HG02840 (cell line): ENCODE data around the gene PTGDS.

ENCODE experiments used
- ATAC-seq: cut with Tn5 transposase; IDR thresholded peaks from one replicate; pipeline ENCODE4 v1.9.1; 2021; ENCODE audit warnings: mild to moderate bottlenecking, moderate library complexity, moderate number of reproducible peaks; ENCODE audit not compliant: unreplicated experiment, low FRiP score

The PTGDS gene

DNA sequence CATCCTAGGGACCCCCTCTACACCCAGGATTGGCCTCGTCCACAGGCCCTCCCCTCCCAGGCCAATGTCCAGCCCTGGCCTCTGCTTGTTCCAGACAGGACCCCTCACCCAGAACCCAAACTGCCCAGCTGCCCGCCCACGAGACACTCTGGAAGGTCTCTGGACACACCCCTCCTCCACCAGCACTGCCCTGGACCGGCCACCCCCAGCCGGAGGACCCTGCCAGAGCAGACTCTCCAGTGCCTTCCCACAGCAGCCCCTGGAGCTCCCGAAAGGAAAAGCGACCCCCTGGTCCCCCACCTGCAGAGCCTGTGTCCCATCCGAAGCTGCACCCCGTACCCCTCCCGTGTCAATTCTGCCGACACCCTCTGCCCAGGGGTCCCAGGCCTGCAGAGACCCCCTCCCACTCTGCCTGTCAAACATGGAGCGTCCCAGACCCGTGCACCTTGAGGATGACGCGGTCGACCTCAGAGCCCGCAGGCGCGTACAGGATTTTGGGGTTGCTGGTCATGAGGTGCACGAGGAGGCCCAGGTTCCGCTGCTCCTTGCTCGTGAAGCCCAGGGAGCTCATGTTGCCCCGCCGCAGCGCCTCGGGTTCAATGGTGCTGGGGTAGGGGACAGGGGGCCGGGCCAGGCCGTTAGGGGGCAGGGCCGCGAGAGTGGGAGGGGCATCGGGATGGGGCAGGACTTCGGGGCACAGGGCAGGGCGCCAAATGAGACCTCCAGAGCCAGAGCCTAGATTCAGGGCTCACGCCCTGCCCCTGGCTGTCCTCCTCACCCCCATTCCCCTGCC lies 42.8 kb downstream of the PTGDS start:
- no peak for ATAC-seq

DNA sequence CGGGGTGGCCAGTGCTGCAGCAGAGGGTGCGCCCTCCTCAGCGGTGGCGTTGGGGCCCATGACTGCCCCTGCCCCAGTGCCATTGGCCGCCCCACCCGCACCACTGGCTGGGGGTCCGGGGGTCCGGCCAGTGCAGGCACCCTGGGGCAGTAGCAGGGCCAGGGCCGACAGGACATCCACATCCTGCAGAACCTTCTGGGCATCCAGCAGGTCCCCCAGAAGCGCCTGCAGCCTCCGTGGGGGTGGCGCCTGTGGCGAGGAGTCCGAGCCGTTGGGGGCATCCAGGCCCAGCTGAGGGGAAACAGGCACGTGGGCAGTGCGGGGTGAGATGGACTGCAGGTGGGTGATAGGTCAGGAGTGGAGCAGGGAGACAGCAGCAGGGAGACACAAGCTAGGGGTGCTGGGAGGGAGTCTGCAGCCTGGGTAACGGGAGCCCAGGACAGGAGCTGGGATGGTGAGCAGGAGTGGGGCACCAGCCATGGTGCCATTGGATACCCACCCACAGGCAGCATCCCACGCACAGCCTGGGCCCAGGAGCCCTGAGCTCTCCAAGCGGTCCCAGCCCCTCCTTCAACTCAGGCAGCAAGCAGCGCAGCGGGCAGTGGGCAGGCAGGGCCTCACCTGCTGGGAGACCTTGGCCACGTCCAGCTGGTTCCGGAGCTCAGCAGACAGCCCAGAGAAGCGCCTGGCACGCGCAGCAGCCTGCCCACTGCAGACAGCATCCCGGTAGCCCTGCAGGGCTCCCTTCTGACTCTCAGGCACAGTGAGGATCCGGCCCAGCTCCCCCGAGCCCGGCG lies 43.7 kb downstream of the PTGDS start:
- no peak for ATAC-seq

DNA sequence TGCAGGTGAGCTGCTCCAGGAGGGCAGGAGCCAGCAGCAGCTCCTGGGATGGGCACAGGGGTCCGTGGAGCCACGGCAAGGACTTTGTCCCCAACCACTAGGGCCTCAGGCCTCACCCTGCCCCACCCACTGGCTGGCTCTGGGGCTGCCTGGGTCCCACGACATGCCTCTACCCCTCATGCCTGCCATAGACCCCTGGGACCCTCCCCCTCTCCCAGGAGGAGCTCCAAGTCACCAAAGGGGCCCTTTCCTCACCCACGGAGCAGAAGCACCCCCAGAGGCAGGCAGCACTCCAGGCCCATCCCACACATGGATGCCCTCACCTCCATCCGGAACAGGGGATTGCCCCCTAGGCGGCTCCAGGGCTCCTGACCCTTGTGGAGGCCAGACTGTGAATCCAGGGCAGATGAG lies 44.3 kb downstream of the PTGDS start:
- no peak for ATAC-seq

GRCh38 chr9:137021979-137022661 lies 44.8 kb downstream of the PTGDS start:
- no peak for ATAC-seq

- no peak for ATAC-seq
These were observed 45.3 kb downstream of the PTGDS start for GRCh38 chr9:137022662-137023008.

GRCh38 chr9:137023157-137023556 lies 45.9 kb downstream of the PTGDS start:
- ATAC-seq = no peak

DNA sequence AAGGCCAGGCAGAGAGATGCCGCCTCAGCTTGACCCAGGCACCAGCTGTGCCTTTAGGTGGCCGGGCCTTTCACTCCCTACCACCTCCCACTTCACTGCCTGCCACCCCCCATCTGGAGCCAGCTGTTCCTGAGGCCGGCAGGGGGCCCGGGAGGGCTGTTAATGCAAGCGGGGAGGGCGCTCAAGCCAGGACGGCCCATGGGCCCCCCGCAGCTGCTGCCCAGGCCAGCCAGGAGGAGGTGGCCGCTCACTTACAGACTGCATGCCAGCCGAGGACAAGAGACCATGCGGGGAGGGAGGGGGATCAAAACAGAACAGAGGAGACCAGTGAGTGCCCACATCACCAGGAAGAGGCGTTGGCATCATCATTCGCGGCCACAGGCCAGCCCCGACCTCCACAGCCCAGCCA lies 46.3 kb downstream of the PTGDS start:
- ATAC-seq = no peak

- no peak for ATAC-seq
These were observed 48.2 kb downstream of the PTGDS start for GRCh38 chr9:137025517-137025966.

DNA sequence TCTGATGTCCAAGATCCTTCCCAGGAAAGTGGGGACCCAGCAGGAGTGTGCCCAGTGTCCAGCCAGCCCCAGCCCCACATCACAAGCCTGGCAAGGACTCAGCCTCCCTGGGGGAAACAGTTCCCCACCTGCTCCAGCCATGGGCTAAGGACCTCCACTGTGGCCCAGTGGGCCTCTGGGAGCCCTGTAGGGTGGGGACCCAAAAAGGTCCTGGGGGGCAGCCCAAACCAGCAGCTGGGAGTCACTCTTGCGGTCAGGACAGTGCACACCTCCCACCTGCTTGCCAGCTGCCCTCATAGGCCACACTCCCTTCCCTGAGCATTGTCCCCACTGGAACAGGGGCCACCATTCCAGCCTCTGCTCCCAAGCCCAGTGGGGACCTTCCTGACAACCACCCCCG lies 49.1 kb downstream of the PTGDS start:
- ATAC-seq = no peak

GRCh38 chr9:137026828-137027227 lies 49.5 kb downstream of the PTGDS start:
- ATAC-seq = no peak

GRCh38 chr9:137027369-137028262 lies 50.3 kb downstream of the PTGDS start, which contains the start of gene ABCA2:
ABCA2 (minus strand) TSS chr9:137028237; CDS start chr9:137028140, 97 bp downstream.
- ATAC-seq = no peak

DNA sequence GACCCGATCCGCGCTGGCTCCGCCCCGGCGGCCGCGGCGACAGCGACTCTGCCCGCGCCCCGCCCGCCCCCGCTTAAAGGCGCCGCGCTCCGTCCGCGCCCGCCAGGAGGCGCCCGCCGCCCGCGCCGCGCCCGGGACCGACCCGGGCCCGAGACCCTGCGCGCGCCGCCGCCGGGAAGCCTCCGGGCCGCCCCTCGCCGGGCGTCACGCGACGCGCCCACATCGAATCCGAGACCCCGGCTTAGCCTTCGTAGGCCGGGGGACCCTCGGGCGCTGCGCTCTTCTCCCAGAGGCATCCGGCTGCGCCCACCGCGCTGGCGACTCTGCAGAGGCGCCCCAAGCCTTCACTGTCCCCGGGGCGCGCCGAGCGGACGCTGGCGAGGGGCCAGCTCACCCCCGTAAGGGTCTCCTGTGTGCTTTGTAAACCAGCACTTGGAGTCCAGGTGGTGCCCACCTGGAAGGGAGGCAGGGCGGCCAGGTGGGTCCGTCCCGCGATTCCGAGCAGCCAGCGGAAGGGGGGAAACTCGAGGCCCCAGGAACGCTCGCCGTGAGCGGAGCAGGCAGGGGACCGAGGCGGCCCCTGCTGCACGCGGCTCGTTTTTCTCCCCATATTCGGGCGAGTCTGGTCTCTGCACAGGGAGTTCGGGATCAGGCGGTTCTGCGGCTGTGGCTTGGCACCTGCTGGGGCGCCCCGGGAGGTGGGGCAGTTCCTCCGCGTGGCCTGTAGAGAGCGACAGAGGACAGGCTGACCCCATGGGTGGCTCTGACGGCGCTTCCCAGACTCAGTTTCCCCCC lies 51.2 kb downstream of the PTGDS start:
- no peak for ATAC-seq

DNA sequence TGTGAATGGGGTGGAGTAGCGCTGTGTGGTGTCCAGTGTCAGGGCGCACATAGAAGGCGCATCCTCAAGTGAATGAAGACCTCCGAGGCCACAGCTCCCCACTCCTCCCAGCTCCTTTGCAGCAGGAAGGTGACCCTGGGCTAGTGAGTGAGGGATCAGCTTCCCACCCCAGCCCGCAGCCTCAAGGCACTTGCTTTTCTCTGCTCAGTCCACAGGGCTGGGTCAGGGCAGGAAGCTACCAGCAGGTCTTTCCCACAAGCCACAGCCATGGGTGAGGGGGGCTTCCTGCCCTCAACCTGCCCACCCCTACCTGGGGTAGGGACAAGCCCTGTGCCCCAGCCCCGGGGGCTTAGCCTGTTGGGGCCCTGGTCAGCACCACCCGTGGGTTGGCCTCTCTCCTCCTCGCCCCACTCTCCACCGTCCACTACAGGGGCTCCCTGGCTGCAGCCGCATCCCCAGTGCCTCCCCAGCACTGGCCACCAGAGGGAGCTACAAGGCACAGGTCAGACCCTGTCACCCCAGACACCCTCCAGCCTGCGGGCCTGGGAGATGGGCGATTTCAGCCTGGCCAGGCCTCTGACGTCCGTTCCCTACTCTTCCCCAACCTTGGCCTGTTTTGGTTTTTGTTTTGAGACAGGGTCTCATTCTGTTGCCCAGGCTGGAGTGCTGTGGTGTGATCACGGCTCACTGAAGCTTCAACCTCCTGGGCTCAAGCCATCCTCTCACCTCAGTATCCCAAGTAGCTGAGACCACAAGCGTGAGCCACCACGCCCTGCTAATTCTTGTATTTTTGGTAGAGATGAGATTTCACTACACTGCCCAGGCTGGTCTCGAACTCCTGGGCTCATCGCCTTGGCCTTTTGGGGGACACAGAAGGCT lies 52.0 kb downstream of the PTGDS start:
- ATAC-seq = no peak

- ATAC-seq = no peak
These were observed 52.7 kb downstream of the PTGDS start for GRCh38 chr9:137030006-137030405.

DNA sequence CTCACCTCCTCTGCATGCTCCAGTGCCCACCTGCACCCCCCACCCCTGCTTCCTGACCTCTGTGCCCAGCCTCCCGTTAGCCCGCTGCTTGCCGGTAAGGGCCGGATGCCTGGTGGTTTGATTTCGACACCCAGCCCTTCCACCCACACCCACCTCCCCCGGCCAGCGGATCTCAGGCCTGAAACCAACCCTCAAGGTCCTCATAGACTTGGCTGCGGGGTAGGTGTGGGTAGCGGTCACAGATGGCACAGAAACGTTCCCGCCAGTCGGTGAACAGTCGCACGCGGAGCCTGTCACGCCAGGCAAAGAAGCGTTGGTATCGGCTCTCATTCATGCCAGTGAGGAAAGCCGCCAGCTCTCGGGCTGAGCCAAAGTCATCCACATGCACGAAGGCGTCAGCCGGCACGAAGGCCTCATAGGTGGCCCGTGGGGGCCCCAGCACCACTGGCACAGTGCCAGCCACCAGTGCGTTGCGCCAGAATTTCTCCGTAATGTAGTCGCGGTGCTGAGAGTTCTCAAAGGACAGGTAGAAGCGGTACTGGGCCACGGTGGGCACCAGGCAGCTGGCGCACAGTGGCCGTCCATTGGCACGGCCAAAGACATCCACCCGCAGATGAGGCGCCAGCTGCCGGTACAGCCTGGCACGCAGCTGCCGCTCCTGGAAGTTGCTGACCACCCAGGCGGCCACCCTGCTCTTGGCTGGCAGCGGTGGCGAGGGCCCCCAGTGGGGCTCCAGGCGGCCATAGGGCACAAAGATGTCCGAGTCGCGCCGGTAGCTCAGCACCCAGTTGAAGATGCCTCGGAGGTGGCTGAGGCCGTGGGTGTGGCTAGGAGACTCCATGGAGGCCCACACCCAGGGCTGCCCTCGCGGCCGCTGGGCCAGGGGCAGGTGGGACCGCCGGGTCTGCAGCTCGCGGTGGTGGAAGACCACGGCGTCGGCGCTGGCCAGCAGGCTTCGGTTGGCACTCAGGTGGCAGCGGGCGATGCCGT lies 53.5 kb downstream of the PTGDS start:
- no peak for ATAC-seq
